C4-2B (cell line): ENCODE results near the gene FBXL16.

ENCODE experiments used
- ZFX ChIP-seq: fragments of 450-650 bp; IDR thresholded peaks from 2 replicates; pipeline ENCODE4 v1.6.1; 2017
- TF ChIP-seq, protein P1 (sequence below): fragments of 450-650 bp; conservative IDR thresholded peaks from 2 replicates; pipeline ENCODE4 v1.5.1; 2017; ENCODE audit warnings: mild to moderate bottlenecking

DNA sequence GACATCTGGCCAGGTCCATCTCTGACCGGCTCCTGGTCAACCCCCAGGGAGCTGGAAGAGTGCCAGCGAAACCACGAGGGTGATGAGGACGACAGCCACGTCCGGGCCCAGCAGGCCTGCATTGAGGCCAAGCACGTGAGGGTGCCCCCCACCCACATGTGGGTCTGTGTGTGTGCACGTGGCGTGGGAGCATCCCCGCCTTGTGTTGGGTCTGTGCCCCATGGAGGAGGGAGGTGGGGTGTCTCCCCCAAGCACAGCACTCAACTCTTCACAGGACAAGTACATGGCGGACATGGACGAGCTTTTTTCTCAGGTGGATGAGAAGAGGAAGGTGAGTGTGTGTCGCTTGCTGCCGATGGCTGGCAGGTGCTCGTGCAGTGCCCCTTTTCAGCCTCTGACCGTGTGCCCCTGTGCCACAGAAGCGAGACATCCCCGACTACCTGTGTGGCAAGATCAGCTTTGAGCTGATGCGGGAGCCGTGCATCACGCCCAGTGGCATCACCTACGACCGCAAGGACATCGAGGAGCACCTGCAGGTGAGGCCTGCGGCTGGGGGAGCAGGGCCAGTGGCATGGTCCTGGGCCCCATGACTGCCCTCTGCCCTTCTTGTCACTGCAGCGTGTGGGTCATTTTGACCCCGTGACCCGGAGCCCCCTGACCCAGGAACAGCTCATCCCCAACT is 23.7 kb downstream of the FBXL16 start:
- TF ChIP-seq, protein P1, sequence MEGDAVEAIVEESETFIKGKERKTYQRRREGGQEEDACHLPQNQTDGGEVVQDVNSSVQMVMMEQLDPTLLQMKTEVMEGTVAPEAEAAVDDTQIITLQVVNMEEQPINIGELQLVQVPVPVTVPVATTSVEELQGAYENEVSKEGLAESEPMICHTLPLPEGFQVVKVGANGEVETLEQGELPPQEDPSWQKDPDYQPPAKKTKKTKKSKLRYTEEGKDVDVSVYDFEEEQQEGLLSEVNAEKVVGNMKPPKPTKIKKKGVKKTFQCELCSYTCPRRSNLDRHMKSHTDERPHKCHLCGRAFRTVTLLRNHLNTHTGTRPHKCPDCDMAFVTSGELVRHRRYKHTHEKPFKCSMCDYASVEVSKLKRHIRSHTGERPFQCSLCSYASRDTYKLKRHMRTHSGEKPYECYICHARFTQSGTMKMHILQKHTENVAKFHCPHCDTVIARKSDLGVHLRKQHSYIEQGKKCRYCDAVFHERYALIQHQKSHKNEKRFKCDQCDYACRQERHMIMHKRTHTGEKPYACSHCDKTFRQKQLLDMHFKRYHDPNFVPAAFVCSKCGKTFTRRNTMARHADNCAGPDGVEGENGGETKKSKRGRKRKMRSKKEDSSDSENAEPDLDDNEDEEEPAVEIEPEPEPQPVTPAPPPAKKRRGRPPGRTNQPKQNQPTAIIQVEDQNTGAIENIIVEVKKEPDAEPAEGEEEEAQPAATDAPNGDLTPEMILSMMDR = no peak
- no peak for TF ChIP-seq ZFX
